ENCODE data around the gene U2SURP. TPM values are rescaled to one million over a fixed set of nuclear protein-coding genes. Genes with fewer than 3 reads are reported as not detected.

U2SURP gene
- total and polyA plus RNA-seq, 2 donors (not counting 3 experiments of a cell fraction or from before 2014, with no cell fraction given) = 12.6 to 92.4 TPM

GRCh38 chr3:143100451-143100850 is 99.1 kb downstream of the U2SURP start:
- BruUV-seq (replicated peaks) = no TSS peak
- H3K27ac ChIP-seq (ENCODE audit: insufficient read depth, low read depth, low read length) = no peak overlapping the region
- dilution Hi-C loops (cut with MboI; ENCODE audit: extremely low pct_ligation_motif_present, low sequenced_read_pairs) (no loop called here), intact Hi-C loops (cut with micrococcal nuclease) (no loop called here)
- H3K9me1 ChIP-seq (replicated peaks; ENCODE audit: control insufficient read depth, extremely low read depth, insufficient read depth, low read length) = peaks cover 2% of the 10 kb centered on the region
- peaks cover 7% of the 10 kb centered on the region in 2 experiments for H3K27me3 ChIP-seq (ENCODE audit: control insufficient read depth in 2 of 2, insufficient read depth in 2 of 2, low read length in 2 of 2)
- H3K4me3 ChIP-seq (replicated peaks in 1 of 3; ENCODE audit: insufficient read depth in 1 of 3, low read depth in 1 of 3, low read length in 3 of 3) = no peak overlapping the region
- no peak for FAIRE-seq
- TF ChIP-seq FOS (IDR thresholded peaks at IDR 0.05; ENCODE audit: borderline replicate concordance, insufficient read depth, low read length) = no peak
- no peak for TF ChIP-seq POLR2AphosphoS5 (IDR thresholded peaks at IDR 0.05; ENCODE audit: insufficient read depth, low read depth, low read length)
- ChIA-PET CTCF (interaction anchor here (1.2 kb wide), 1 partner anchor 87 kb away, joined by 3 read pairs; no protein-coding TSS in a partner anchor), POLR2A (no interaction called here)
- H3K4me2 ChIP-seq (ENCODE audit: insufficient read depth, low read length) = no peak overlapping the region
- H3K9me3 ChIP-seq (replicated peaks; ENCODE audit: control insufficient read depth, insufficient read depth, low read length) = no peaks in the 10 kb centered on the region
- H3K79me2 ChIP-seq (ENCODE audit: control insufficient read depth, insufficient read depth, low read length) = no peaks in the 10 kb centered on the region
- H3K36me3 ChIP-seq (ENCODE audit: control insufficient read depth in 2 of 2, extremely low read depth in 1 of 2, insufficient read depth in 2 of 2, low read length in 2 of 2) = no peaks in the 10 kb centered on the region
- no peak overlapping the region for H3K9ac ChIP-seq (replicated peaks; ENCODE audit: extremely low read depth, insufficient read depth, low read length)
- H4K20me1 ChIP-seq (replicated peaks; ENCODE audit: control insufficient read depth, extremely low read depth, insufficient read depth, low read length) = no peaks in the 10 kb centered on the region
- no peak overlapping the region for H2AFZ ChIP-seq (ENCODE audit: low read depth, low read length)
- no peaks in the 10 kb centered on the region for H3K4me1 ChIP-seq (ENCODE audit: control insufficient read depth, extremely low read depth, insufficient read depth, low read length)
- no peak for DNase-seq (ENCODE audit: low read depth, low spot score)

DNA sequence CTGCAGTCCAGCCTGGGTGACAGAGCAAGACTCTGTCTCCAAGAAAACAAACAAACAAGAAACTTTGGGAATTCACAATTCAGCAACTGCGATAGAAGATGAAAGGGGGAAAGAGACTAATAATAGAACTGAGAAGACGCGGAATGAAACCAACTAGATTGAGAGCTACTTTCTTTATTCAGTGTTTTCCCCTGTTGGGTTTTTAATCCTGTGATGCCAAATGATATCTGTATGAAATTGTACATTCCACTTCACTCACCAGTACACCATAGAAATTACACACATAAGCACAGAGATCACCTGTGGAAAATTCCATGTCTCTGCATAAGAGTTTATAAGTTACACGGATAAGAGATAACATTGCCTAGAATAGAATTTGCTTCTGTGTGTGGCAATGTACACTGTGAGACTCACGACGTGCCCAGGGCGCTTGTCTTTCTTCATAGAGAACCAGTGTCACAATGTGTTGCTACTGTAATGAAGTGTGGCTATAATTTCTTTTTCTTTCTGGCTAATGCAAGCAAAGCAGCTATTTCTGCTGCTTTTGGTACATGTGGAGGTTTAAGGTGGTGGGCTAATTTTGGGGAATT is 100.5 kb downstream of the U2SURP start:
- dilution Hi-C loops (cut with MboI; ENCODE audit: extremely low pct_ligation_motif_present, low sequenced_read_pairs) (no loop called here), intact Hi-C loops (cut with micrococcal nuclease) (no loop called here)
- TF ChIP-seq, protein P1, sequence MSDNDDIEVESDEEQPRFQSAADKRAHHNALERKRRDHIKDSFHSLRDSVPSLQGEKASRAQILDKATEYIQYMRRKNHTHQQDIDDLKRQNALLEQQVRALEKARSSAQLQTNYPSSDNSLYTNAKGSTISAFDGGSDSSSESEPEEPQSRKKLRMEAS (IDR thresholded peaks at IDR 0.05; ENCODE audit: insufficient read depth, insufficient read length) = no peak
- TF ChIP-seq POLR2A (IDR thresholded peaks at IDR 0.05; ENCODE audit: low read depth, low read length) (no peak), MYC (IDR thresholded peaks at IDR 0.05; ENCODE audit: low read depth, low read length) (no peak), CTCF (IDR thresholded peaks at IDR 0.05; ENCODE audit: extremely low read depth in 1 of 2, insufficient read depth in 1 of 2, low read depth in 1 of 2, low read length in 2 of 2) (no peak), EZH2 (IDR thresholded peaks at IDR 0.05; ENCODE audit: borderline replicate concordance, low read depth, low read length, severe bottlenecking) (no peak), JUN (IDR thresholded peaks at IDR 0.05; ENCODE audit: borderline replicate concordance, insufficient read depth, insufficient read length, low read depth) (no peak), FOS (IDR thresholded peaks at IDR 0.05; ENCODE audit: borderline replicate concordance, insufficient read depth, low read length) (no peak), GATA2 (IDR thresholded peaks at IDR 0.05; ENCODE audit: insufficient read depth, insufficient read length, low read depth, low read length) (no peak), POLR2AphosphoS5 (IDR thresholded peaks at IDR 0.05; ENCODE audit: insufficient read depth, low read depth, low read length) (no peak)
- no peak overlapping the region for H3K9ac ChIP-seq (replicated peaks; ENCODE audit: extremely low read depth, insufficient read depth, low read length)
- no peaks in the 10 kb centered on the region for H3K4me1 ChIP-seq (ENCODE audit: control insufficient read depth, extremely low read depth, insufficient read depth, low read length)
- no peaks in the 10 kb centered on the region for H3K9me3 ChIP-seq (replicated peaks; ENCODE audit: control insufficient read depth, insufficient read depth, low read length)
- DNase-seq (ENCODE audit: low read depth, low spot score) (no peak), FAIRE-seq (no peak)
- no peaks in the 10 kb centered on the region for H3K79me2 ChIP-seq (ENCODE audit: control insufficient read depth, insufficient read depth, low read length)
- POLR2A ChIA-PET = no interaction called here
- CTCF ChIA-PET = no interaction called here
- H3K27me3 ChIP-seq (ENCODE audit: control insufficient read depth in 2 of 2, insufficient read depth in 2 of 2, low read length in 2 of 2) = peaks cover 7% of the 10 kb centered on the region in 2 experiments
- H3K4me3 ChIP-seq (replicated peaks in 1 of 3; ENCODE audit: insufficient read depth in 1 of 3, low read depth in 1 of 3, low read length in 3 of 3) = no peak overlapping the region
- H3K4me2 ChIP-seq (ENCODE audit: insufficient read depth, low read length) = no peak overlapping the region
- H4K20me1 ChIP-seq (replicated peaks; ENCODE audit: control insufficient read depth, extremely low read depth, insufficient read depth, low read length) = no peaks in the 10 kb centered on the region
- no peak overlapping the region for H2AFZ ChIP-seq (ENCODE audit: low read depth, low read length)
- no TSS peak for BruUV-seq (replicated peaks)
- peaks cover 2% of the 10 kb centered on the region for H3K9me1 ChIP-seq (replicated peaks; ENCODE audit: control insufficient read depth, extremely low read depth, insufficient read depth, low read length)
- H3K27ac ChIP-seq (ENCODE audit: insufficient read depth, low read depth, low read length) = no peak overlapping the region
- H3K36me3 ChIP-seq (ENCODE audit: control insufficient read depth in 2 of 2, extremely low read depth in 1 of 2, insufficient read depth in 2 of 2, low read length in 2 of 2) = no peaks in the 10 kb centered on the region
